ENCODE measurements around the gene CFAP107.

The CFAP107 gene

GRCh38 chr1:12745126-12745991 is 641 bp upstream of the CFAP107 start:
- DNase-seq: no peak

GRCh38 chr1:12748778-12749355 is 2.9 kb downstream of the CFAP107 start:
- DNase-seq: no peak

GRCh38 chr1:12754738-12755137 is 8.7 kb downstream of the CFAP107 start:
- DNase-seq: no peak

GRCh38 chr1:12756273-12756672 is 10.3 kb downstream of the CFAP107 start:
- DNase-seq: no peak

DNA sequence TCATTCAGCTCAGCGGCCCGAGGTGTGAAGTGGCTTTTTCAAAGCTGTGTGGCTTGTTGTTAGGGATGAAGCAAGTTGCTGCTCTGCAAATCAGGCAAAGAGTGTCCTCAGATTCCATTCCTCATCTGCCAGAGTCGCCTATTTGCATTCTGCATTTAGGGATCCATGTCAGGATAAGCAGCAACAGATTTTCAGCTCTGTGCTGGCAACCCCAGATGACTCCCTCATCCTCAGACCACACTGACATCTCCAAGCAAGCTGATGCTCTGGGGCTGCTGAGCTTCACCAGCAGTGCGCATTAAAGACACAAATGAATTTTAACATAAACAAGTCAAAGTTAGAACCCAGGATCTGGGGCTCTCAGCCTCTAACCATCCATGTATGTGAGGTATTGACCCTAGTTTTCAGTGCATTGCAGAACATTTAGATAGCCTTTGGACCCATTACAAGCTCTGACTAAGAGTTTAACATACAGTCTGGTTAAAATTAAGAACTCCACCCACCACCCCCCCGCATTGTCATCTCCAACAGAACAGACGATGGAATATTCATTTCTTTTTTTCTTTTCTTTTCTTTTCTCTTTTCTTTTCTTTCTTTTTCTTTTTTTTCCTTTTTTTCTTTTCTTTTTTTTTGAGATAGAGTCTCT is 10.9 kb downstream of the CFAP107 start:
- DNase-seq: no peak

- no peak for DNase-seq
Observed at GRCh38 chr1:12757836-12758235, 11.8 kb downstream of the CFAP107 start.

GRCh38 chr1:12760256-12760795 is 14.3 kb downstream of the CFAP107 start:
- no peak for DNase-seq

- no peak for DNase-seq
Observed at GRCh38 chr1:12761781-12762180, 15.8 kb downstream of the CFAP107 start.

DNA sequence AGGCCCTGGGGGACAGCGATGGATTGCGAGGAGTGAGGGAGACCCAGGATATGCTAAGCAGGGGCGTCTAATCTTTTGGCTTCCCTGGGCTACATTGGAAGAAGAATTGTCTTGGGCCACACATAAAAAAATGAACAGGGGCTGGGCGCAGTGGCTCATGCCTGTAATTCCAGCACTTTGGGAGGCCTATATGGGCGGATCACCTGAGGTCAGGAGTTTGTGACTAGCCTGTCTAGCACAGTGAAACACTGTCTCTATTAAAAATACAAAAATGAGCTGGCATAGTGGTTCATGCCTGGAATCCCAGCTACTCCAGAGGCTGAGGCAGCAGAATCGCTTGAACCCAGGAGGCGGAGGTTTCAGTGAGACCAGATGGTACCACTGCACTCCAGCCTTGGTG is 16.8 kb downstream of the CFAP107 start:
- DNase-seq: no peak

- no peak for DNase-seq
Observed at GRCh38 chr1:12763479-12763878, 17.5 kb downstream of the CFAP107 start.

- no peak for DNase-seq
Observed at GRCh38 chr1:12764016-12764415, 18.0 kb downstream of the CFAP107 start.

- DNase-seq: no peak
Observed at GRCh38 chr1:12769031-12769430, 23.0 kb downstream of the CFAP107 start.

DNA sequence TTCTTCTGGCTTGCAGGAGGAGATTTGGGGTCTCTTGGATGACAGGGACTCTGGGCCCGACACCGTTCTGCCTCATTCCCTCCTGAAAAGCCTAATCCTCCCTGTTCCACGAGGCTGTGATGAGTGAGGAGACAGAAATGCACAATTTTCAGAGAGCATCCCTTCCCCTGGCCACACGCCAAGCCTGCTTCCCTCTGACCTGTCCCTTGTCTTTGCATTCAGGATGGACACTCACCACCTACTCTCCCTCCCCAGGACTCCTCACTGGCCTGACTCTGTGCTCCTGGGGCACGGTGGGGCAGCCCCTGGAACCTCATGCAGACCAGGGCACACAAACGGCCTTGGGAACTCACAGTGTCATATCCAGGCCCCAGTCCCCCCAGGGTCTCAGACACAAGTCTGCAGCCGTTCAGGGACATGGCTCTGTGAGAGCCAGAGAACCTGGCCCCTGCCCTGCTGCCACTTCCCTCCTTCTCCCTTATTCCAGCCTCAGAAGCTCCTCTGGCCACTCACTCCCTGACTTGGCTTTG is 24.0 kb downstream of the CFAP107 start:
- no peak for DNase-seq

- no peak for DNase-seq
Observed at GRCh38 chr1:12770620-12771019, 24.6 kb downstream of the CFAP107 start.

GRCh38 chr1:12771186-12771585 is 25.2 kb downstream of the CFAP107 start:
- no peak for DNase-seq

DNA sequence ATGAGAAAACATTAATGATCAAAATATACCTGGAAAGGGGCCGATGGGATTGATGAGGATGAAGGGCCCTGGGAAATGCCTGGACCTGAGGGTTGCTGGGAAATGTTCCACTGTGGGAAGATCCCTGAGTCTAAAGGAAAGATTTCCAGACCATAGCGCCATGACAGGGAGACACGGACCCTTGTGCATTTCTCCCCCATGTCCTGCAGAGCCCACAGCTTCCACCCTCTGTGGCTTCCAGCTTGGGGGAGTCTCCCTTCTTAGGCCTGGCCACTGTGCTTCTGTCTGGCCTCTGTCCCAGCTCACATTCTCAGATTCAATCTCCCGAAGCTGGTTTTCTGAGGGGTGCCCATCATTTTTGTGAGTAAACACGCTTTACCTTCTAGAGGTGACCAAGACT is 26.5 kb downstream of the CFAP107 start:
- no peak for DNase-seq

DNA sequence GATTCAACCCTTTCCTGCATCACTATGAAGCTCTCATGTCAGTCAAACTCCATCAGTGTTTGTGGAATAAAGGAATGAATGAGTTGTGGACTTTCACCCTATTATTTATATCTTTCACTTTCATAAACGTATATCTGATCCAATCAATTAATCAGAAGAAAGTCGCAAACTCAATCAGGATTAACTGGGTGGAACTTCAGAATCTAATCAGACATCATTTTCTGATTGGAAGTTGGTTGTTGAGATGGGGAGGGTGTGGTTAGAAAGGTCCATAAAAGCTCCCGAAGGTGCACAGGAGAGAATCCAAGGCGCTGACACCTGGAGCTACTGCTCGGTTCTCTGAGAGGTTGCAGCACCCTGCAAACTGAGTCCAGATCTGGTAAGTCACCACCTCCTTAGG is 27.4 kb downstream of the CFAP107 start, which contains the start of gene PRAMEF12:
Gene PRAMEF12 (plus strand): TSS at position 301 of the 400 bp plus-strand sequence. CDS start 1,130 bp downstream, outside the sequence.
- no peak for DNase-seq

GRCh38 chr1:12774801-12775345 is 28.9 kb downstream of the CFAP107 start:
- no peak for DNase-seq

DNA sequence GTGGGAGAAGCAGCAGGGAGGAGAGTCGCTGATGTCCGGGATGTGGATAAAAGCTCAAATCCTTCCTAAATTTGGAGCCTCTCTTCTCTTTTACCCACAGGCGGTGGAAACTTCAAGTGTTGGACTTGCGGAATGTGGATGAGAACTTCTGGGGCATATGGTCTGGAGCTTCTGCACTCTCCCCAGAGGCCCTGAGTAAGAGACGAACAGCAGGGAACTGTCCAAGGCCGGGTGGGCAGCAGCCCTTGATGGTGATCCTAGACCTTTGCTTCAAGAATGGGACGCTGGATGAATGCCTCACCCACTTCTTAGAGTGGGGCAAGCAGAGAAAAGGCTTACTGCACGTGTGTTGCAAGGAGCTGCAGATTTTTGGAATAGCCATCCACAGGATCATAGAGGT is 29.4 kb downstream of the CFAP107 start:
- no peak for DNase-seq

DNA sequence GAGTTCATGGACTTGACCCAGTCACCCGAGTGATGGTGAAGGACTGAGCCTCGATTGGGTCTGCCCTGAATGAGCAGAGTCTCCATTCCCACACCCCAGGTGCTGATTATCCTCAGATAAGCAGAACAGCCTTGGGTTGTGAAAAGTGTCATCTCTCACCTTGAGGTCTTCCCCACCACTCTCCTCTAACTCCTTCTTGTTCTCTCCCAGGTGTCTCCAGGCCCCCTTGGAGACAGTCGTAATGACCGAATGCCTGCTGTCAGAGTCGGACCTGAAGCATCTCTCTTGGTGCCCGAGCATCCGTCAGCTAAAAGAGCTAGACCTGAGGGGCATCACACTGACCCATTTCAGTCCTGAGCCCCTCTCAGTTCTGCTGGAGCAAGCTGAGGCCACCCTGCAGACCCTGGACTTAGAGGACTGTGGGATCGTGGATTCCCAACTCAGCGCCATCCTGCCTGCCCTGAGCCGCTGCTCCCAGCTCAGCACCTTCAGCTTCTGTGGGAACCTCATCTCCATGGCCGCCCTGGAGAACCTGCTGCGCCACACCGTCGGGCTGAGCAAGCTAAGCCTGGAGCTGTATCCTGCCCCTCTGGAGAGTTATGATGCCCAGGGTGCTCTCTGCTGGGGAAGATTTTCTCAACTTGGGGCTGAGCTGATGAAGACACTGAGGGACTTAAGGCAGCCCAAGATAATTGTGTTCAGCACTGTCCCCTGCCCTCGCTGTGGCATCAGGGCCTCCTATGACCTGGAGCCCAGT is 31.0 kb downstream of the CFAP107 start:
- no peak for DNase-seq

GRCh38 chr1:12778061-12778460 is 32.1 kb downstream of the CFAP107 start:
- DNase-seq: no peak

- no peak for DNase-seq
Observed at GRCh38 chr1:12778907-12779306, 32.9 kb downstream of the CFAP107 start.
